CMK (cell line): ENCODE results near the gene TIGIT.
"Not testable (repeated sequence)": the region's sequence is repeated elsewhere in the genome, so short reads cannot be mapped to it uniquely, and the experiment has no call there.

Source experiments
- DNase-seq: peaks from one replicate; pipeline ENCODE4 v3.0.0-alpha.2; 2010; ENCODE audit warnings: low read depth

TIGIT gene

GRCh38 chr3:114293838-114294535, at the start of gene TIGIT:
TIGIT (plus strand) TSS chr3:114294028; CDS start chr3:114294062, 34 bp downstream.
- DNase-seq = no peak

GRCh38 chr3:114252954-114253353, 40.9 kb upstream of the TIGIT start:
- DNase-seq = no peak

GRCh38 chr3:114253505-114253904, 40.3 kb upstream of the TIGIT start:
- no peak for DNase-seq

GRCh38 chr3:114259566-114259965, 34.3 kb upstream of the TIGIT start:
- no peak for DNase-seq

- no peak for DNase-seq
Measured at GRCh38 chr3:114260152-114260551, 33.7 kb upstream of the TIGIT start.

GRCh38 chr3:114270019-114270418, 23.8 kb upstream of the TIGIT start:
- no peak for DNase-seq

GRCh38 chr3:114272271-114272670, 21.6 kb upstream of the TIGIT start:
- DNase-seq = no peak

GRCh38 chr3:114274929-114275328, 18.9 kb upstream of the TIGIT start:
- DNase-seq = no peak

GRCh38 chr3:114276856-114277255, 17.0 kb upstream of the TIGIT start:
- DNase-seq = not testable (repeated sequence)

GRCh38 chr3:114284644-114285043, 9.2 kb upstream of the TIGIT start:
- DNase-seq = no peak

GRCh38 chr3:114285648-114286230, 8.1 kb upstream of the TIGIT start:
- no peak for DNase-seq

GRCh38 chr3:114286266-114286665, 7.6 kb upstream of the TIGIT start:
- DNase-seq = no peak

- DNase-seq = peak; percentile 61
Measured at GRCh38 chr3:114290911-114291901, 2.6 kb upstream of the TIGIT start.

- DNase-seq = no peak
Measured at GRCh38 chr3:114294940-114295480, 1.2 kb downstream of the TIGIT start.

GRCh38 chr3:114295946-114296345, 2.1 kb downstream of the TIGIT start:
- DNase-seq = no peak

- DNase-seq = no peak
Measured at GRCh38 chr3:114299421-114299820, 5.6 kb downstream of the TIGIT start.

- DNase-seq = no peak
Measured at GRCh38 chr3:114299941-114300624, 6.3 kb downstream of the TIGIT start.

- DNase-seq = no peak
Measured at GRCh38 chr3:114307222-114307830, 13.5 kb downstream of the TIGIT start.

- no peak for DNase-seq
Measured at GRCh38 chr3:114307832-114308231, 14.0 kb downstream of the TIGIT start.

GRCh38 chr3:114308377-114308776, 14.5 kb downstream of the TIGIT start:
- DNase-seq = no peak

- DNase-seq = no peak
Measured at GRCh38 chr3:114308830-114309229, 15.0 kb downstream of the TIGIT start.
